SW480 (cell line): Measurements from ENCODE around the gene CATSPERD.
A peak's percentile ranks its signal among the peaks of the same experiment; 100 is the strongest.

Source experiments
- DNase-seq: peaks from one replicate; pipeline ENCODE4 v3.0.0-alpha.2; 2016; ENCODE audit warnings: low spot score

Gene CATSPERD

GRCh38 chr19:5719961-5720790 lies at the start of gene CATSPERD, which contains the start of gene LONP1:
CATSPERD (plus strand) TSS chr19:5720637; CDS start chr19:5720738, 101 bp downstream.
LONP1 (minus strand) TSS chr19:5720146; CDS start chr19:5720132, 14 bp downstream.
- DNase-seq = peak; percentile 97

GRCh38 chr19:5671600-5671999 lies 48.8 kb upstream of the CATSPERD start:
- DNase-seq = no peak

- no peak for DNase-seq
Observed at GRCh38 chr19:5672708-5673459, 47.6 kb upstream of the CATSPERD start.

GRCh38 chr19:5673752-5674151 lies 46.7 kb upstream of the CATSPERD start:
- DNase-seq = no peak

- DNase-seq = no peak
Observed at GRCh38 chr19:5674714-5675113, 45.7 kb upstream of the CATSPERD start.

GRCh38 chr19:5676105-5676771 lies 44.2 kb upstream of the CATSPERD start:
- DNase-seq = no peak

GRCh38 chr19:5676772-5677105 lies 43.7 kb upstream of the CATSPERD start:
- no peak for DNase-seq

GRCh38 chr19:5677136-5677535 lies 43.3 kb upstream of the CATSPERD start:
- DNase-seq = no peak

- no peak for DNase-seq
Observed at GRCh38 chr19:5677580-5677979, 42.9 kb upstream of the CATSPERD start.

GRCh38 chr19:5678071-5678718 lies 42.2 kb upstream of the CATSPERD start:
- no peak for DNase-seq

GRCh38 chr19:5679289-5680083 lies 41.0 kb upstream of the CATSPERD start:
- no peak for DNase-seq

- DNase-seq = no peak
Observed at GRCh38 chr19:5680084-5680436, 40.4 kb upstream of the CATSPERD start.

- DNase-seq = peak; percentile 96
Observed at GRCh38 chr19:5680437-5681368, 39.7 kb upstream of the CATSPERD start, which contains the start of the genes HSD11B1L and MICOS13. HSD11B1L (plus strand) TSS chr19:5681027; CDS start chr19:5684833, 3,806 bp downstream. MICOS13 (minus strand) TSS chr19:5680516; CDS start chr19:5680486, 30 bp downstream.

GRCh38 chr19:5681391-5682106 lies 38.9 kb upstream of the CATSPERD start:
- no peak for DNase-seq

- DNase-seq = no peak
Observed at GRCh38 chr19:5682107-5682482, 38.3 kb upstream of the CATSPERD start.

GRCh38 chr19:5683177-5683886 lies 37.1 kb upstream of the CATSPERD start:
- no peak for DNase-seq

GRCh38 chr19:5684694-5685430 lies 35.6 kb upstream of the CATSPERD start:
- DNase-seq = no peak

- no peak for DNase-seq
Observed at GRCh38 chr19:5686326-5686646, 34.2 kb upstream of the CATSPERD start.
